GM21723 (cell line): ENCODE data around the gene ELMOD3.
A peak's percentile ranks its signal among the peaks of the same experiment; 100 is the strongest.
"Not testable (repeated sequence)": the region's sequence is repeated elsewhere in the genome, so short reads cannot be mapped to it uniquely, and the experiment has no call there.

Experiments
- ATAC-seq: cut with Tn5 transposase; IDR thresholded peaks from one replicate; pipeline ENCODE4 v1.9.1; 2021; ENCODE audit warnings: mild to moderate bottlenecking, moderate library complexity; ENCODE audit not compliant: unreplicated experiment

ELMOD3 gene

GRCh38 chr2:85354286-85355072 lies at the start of gene ELMOD3, which contains the start of gene RETSAT:
TSS of gene ELMOD3 (plus strand) at chr2:85354769. CDS start at chr2:85357199, 2,430 bp downstream.
TSS of gene RETSAT (minus strand) at chr2:85354528. CDS start at chr2:85354507, 21 bp downstream.
- peak; percentile 95 for ATAC-seq

- no peak for ATAC-seq
These were observed 47.1 kb upstream of the ELMOD3 start for GRCh38 chr2:85307527-85307897.

GRCh38 chr2:85308201-85308600 lies 46.4 kb upstream of the ELMOD3 start:
- ATAC-seq: no peak

- no peak for ATAC-seq
These were observed 45.5 kb upstream of the ELMOD3 start for GRCh38 chr2:85308896-85309555.

- ATAC-seq: no peak
These were observed 44.8 kb upstream of the ELMOD3 start for GRCh38 chr2:85309699-85310321.

- no peak for ATAC-seq
These were observed 44.2 kb upstream of the ELMOD3 start for GRCh38 chr2:85310330-85310729.

- ATAC-seq: no peak
These were observed 42.2 kb upstream of the ELMOD3 start for GRCh38 chr2:85312404-85312803.

GRCh38 chr2:85314884-85315242 lies 39.7 kb upstream of the ELMOD3 start:
- no peak for ATAC-seq

- not testable (repeated sequence) for ATAC-seq
These were observed 38.6 kb upstream of the ELMOD3 start for GRCh38 chr2:85315921-85316320.

- peak; percentile 43 for ATAC-seq
These were observed 36.1 kb upstream of the ELMOD3 start for GRCh38 chr2:85318222-85319074.

- no peak for ATAC-seq
These were observed 34.8 kb upstream of the ELMOD3 start for GRCh38 chr2:85319796-85320195.

GRCh38 chr2:85323351-85323987 lies 31.1 kb upstream of the ELMOD3 start:
- ATAC-seq: no peak

GRCh38 chr2:85323988-85324367 lies 30.6 kb upstream of the ELMOD3 start:
- ATAC-seq: not testable (repeated sequence)

- ATAC-seq: no peak
These were observed 29.7 kb upstream of the ELMOD3 start for GRCh38 chr2:85324639-85325465.

- ATAC-seq: no peak
These were observed 29.1 kb upstream of the ELMOD3 start for GRCh38 chr2:85325466-85325811.

GRCh38 chr2:85326406-85327159 lies 28.0 kb upstream of the ELMOD3 start:
- ATAC-seq: peak; percentile 37

GRCh38 chr2:85327160-85327821 lies 27.3 kb upstream of the ELMOD3 start:
- ATAC-seq: peak; percentile 42

- ATAC-seq: peak; percentile 88
These were observed 26.5 kb upstream of the ELMOD3 start, which contains the start of gene TGOLN2 for GRCh38 chr2:85327822-85328617. TSS of gene TGOLN2 (minus strand) at chr2:85327989. CDS start at chr2:85327962, 27 bp downstream.
